Lower leg skin (tissue), 3 donors: ENCODE results near the gene MYO18B.

ENCODE experiments used
- CTCF ChIP-seq, 3 donors: fragments of 450-650 bp; IDR thresholded peaks; one replicate each; pipeline ENCODE4 v1.5.1; 2016; ENCODE audit warnings: antibody characterized with exemption in 3 of 3, mild to moderate bottlenecking in 3 of 3, moderate library complexity in 2 of 3
- POLR2A ChIP-seq, 2 donors: fragments of 450-650 bp; IDR thresholded peaks; one replicate each; pipeline ENCODE4 v1.6.1; 2016 to 2017; ENCODE audit warnings: antibody characterized with exemption in 2 of 2, mild to moderate bottlenecking in 1 of 2, moderate library complexity in 1 of 2

GRCh38 chr22:26068571-26068970 lies 326.6 kb downstream of the MYO18B start:
- TF ChIP-seq CTCF (IDR thresholded peaks at IDR 0.05) (no peak), POLR2A (IDR thresholded peaks at IDR 0.05) (no peak)
